Heart right ventricle (tissue), 16 donors: Measurements from ENCODE around the gene ABCD3. TPM values are rescaled to one million over a fixed set of nuclear protein-coding genes. Genes with fewer than 3 reads are reported as not detected.

Source experiments
- ATAC-seq, 8 donors: fragments of 200-7000 bp; cut with Tn5 transposase; one replicate each; pipeline ENCODE4 v1.9.1; 2020; ENCODE audit warnings: mild to moderate bottlenecking in 8 of 8, moderate library complexity in 8 of 8, moderate number of reproducible peaks in 1 of 8
- DNase-seq, 2 donors: peaks; one replicate each; pipeline ENCODE4 v3.0.0-alpha.2; 2020
- H3K27ac ChIP-seq, 10 donors: fragments of 200-600 bp; sonication (generic) in 2 of 10; one replicate each; pipeline versions ENCODE4 v1.5.0 to v1.8.0; 2020 to 2022; ENCODE audit warnings: mild to moderate bottlenecking in 3 of 10
- H3K27me3 ChIP-seq, 7 donors: fragments of 200-600 bp; one replicate each; pipeline ENCODE4 v1.8.0; 2021 to 2022; ENCODE audit warnings: mild to moderate bottlenecking in 2 of 7
- H3K36me3 ChIP-seq, 9 donors: fragments of 200-600 bp; sonication (generic) in 1 of 9; one replicate each; pipeline versions ENCODE4 v1.5.0 to v1.8.0; 2020 to 2022; ENCODE audit warnings: mild to moderate bottlenecking in 2 of 9
- H3K4me1 ChIP-seq, 9 donors: fragments of 200-600 bp; sonication (generic) in 1 of 9; one replicate each; pipeline versions ENCODE4 v1.5.0 to v1.8.0; 2020 to 2022; ENCODE audit warnings: mild to moderate bottlenecking in 4 of 9
- H3K4me3 ChIP-seq, 10 donors: fragments of 200-600 bp; sonication (generic) in 2 of 10; one replicate each; pipeline versions ENCODE4 v1.5.0 to v1.8.0; 2020 to 2022; ENCODE audit warnings: mild to moderate bottlenecking in 7 of 10, moderate library complexity in 2 of 10
- H3K9me3 ChIP-seq, 11 donors: fragments of 200-600 bp in 10 of 11; sonication (generic) in 2 of 11; one replicate each; pipeline versions ENCODE4 v1.5.0 to v1.8.0; 2013 to 2022; ENCODE audit warnings: mild to moderate bottlenecking in 2 of 11, control low read depth in 1 of 11, moderate library complexity in 1 of 11
- WGBS, 2 donors: extraction: QIAGEN DNeasy Blood & Tissue Kit; methylation state at CpG; one replicate each; pipeline ENCODE4 v1.1.7; 2013; ENCODE audit warnings: inconsistent platforms in 1 of 2; 5-methylcytosine and 5-hydroxymethylcytosine counted together
- intact Hi-C, 10 donors: fragments of 100-400 bp; cut with DNase I; formaldehyde crosslinking; loops; one replicate each; pipeline versions ENCODE4 v1.11.1 to v1.14.2; 2022
- polyA plus RNA-seq, 2 donors: library from polyadenylated mRNA; stranded (reverse); fragments of 200-250 nt; gene quantifications; one replicate each; pipeline ENCODE4 v1.2.3, GENCODE V29; 2013
- total RNA-seq, 10 donors: library from RNA; stranded (reverse); fragmentation: NEBNext Ultra II Directional in 3 of 10; extraction: Animal tissue kit (Norgen Biotek cat#: 25700) in 3 of 10; gene quantifications; one replicate each; pipeline versions ENCODE4 v1.2.1 to v1.2.4, GENCODE V29; 2021 to 2023
- TF ChIP-seq, protein P1 (sequence below), 9 donors: fragments of 200-600 bp; sonication (generic) in 2 of 9; IDR thresholded peaks; one replicate each; pipeline versions ENCODE4 v1.5.0 to v1.8.0; 2021 to 2022; ENCODE audit warnings: antibody characterized with exemption in 9 of 9, mild to moderate bottlenecking in 5 of 9, moderate library complexity in 1 of 9
- donor health status: Arrhythmogenic right ventricular cardiomyopathy.
- donor health status: ischemic (EF 13 %, LVEDD 7.1; RV severe dilation, severe dysfunction).
- donor health status: healthy with polysubstance abuse.
- donor health status: DM: no; HTN: yes; CAD: no.
- donor health status: DM: no; HTN: no; CAD: no.
- donor health status: ischemic (EF 25% LVEDD 6.9; RV normal size, moderate dysfunction).
- donor health status: ischemic (EF 25% LVEDD 5.7; RV mildly dilated, moderate dysfunction).
- donor health status: healthy.
- donor health status: DM: yes; HTN: yes; CAD: no.
- donor health status: Ischemic cardiomyopathy.
- donor health status: ischemic (EF 35%, LVEDD 5.7; RV mildly dilated, moderate dysfunction).
- donor health status: nonischemic (EF 11% LVEDD 7.7; RV severe dilation, severe dysfunction).
- donor health status: DM: yes; HTN: yes; CAD: no.
- donor health status: PGD.
- donor health status: ischemic (EF 29% LVEDD 5.4; RV normal size, mild dysfunction).
- donor health status: nonischemic (EF 23%, LVEDD 6.1; RV moderate dilation, normal function).

ABCD3 gene
- total and polyA plus RNA-seq, 12 donors = 22.2 to 90.0 (median 59.1) TPM

- DNase-seq (no peak), ATAC-seq (no peak)
- TF ChIP-seq, protein P1, sequence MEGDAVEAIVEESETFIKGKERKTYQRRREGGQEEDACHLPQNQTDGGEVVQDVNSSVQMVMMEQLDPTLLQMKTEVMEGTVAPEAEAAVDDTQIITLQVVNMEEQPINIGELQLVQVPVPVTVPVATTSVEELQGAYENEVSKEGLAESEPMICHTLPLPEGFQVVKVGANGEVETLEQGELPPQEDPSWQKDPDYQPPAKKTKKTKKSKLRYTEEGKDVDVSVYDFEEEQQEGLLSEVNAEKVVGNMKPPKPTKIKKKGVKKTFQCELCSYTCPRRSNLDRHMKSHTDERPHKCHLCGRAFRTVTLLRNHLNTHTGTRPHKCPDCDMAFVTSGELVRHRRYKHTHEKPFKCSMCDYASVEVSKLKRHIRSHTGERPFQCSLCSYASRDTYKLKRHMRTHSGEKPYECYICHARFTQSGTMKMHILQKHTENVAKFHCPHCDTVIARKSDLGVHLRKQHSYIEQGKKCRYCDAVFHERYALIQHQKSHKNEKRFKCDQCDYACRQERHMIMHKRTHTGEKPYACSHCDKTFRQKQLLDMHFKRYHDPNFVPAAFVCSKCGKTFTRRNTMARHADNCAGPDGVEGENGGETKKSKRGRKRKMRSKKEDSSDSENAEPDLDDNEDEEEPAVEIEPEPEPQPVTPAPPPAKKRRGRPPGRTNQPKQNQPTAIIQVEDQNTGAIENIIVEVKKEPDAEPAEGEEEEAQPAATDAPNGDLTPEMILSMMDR (IDR thresholded peaks at IDR 0.05) = no peak
- no peak overlapping the region for H3K4me3 ChIP-seq
- H3K36me3 ChIP-seq = no peaks in the 10 kb centered on the region
- intact Hi-C loops = no loop called here
- H3K27me3 ChIP-seq = no peaks in the 10 kb centered on the region
- H3K27ac ChIP-seq = no peak overlapping the region
- H3K9me3 ChIP-seq = no peaks in the 10 kb centered on the region
- H3K4me1 ChIP-seq = peaks cover 0 to 11% (median 5%) of the 10 kb centered on the region in 9 donors
- 88 to 90% methylated on average over 6 of the region's 6 CpGs for WGBS, 2 donors
These were observed 132.2 kb downstream of the ABCD3 start for GRCh38 chr1:94550396-94550795.

- H3K36me3 ChIP-seq = no peaks in the 10 kb centered on the region
- peaks cover 0 to 11% (median 3%) of the 10 kb centered on the region in 9 donors for H3K4me1 ChIP-seq
- H3K27ac ChIP-seq = no peak overlapping the region
- H3K9me3 ChIP-seq = no peaks in the 10 kb centered on the region
- TF ChIP-seq, protein P1 (IDR thresholded peaks at IDR 0.05) = no peak
- no peaks in the 10 kb centered on the region for H3K27me3 ChIP-seq
- no peak overlapping the region for H3K4me3 ChIP-seq
- DNase-seq (no peak), ATAC-seq (no peak)
- intact Hi-C loops = no loop called here
- WGBS, 2 donors = 73 to 83% methylated on average over 5 of the region's 5 CpGs
These were observed 132.6 kb downstream of the ABCD3 start for GRCh38 chr1:94550800-94551241.

DNA sequence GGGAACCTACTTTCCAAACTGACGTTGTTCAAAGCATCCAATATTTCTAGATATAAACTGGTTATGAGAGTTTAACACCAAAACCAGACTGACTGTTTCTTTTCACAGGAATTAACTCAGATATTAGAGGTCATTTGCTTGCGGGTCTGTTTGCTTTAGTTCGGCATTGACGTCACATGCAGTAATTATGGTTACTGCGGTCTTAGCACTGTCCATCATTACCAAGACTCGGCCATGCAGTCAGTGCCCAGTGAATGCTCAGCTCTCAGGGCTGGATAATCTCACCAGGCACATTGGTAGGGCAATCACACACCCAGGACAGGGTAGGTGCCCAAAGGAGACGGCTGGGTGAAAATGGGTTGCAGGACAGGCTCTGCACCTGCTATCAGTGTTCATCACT lies 133.3 kb downstream of the ABCD3 start:
- intact Hi-C loops = no loop called here
- H3K4me3 ChIP-seq = no peak overlapping the region
- DNase-seq (no peak), ATAC-seq (peak in 5 of 8 donors; percentile 20 to 38 (median 33))
- peaks cover 0 to 11% (median 3%) of the 10 kb centered on the region in 9 donors for H3K4me1 ChIP-seq
- H3K27ac ChIP-seq = no peak overlapping the region
- H3K27me3 ChIP-seq = no peaks in the 10 kb centered on the region
- no peaks in the 10 kb centered on the region for H3K36me3 ChIP-seq
- TF ChIP-seq, protein P1 (IDR thresholded peaks at IDR 0.05) = no peak
- 82 to 86% methylated on average over 7 of the region's 7 CpGs for WGBS, 2 donors
- H3K9me3 ChIP-seq = no peaks in the 10 kb centered on the region

DNA sequence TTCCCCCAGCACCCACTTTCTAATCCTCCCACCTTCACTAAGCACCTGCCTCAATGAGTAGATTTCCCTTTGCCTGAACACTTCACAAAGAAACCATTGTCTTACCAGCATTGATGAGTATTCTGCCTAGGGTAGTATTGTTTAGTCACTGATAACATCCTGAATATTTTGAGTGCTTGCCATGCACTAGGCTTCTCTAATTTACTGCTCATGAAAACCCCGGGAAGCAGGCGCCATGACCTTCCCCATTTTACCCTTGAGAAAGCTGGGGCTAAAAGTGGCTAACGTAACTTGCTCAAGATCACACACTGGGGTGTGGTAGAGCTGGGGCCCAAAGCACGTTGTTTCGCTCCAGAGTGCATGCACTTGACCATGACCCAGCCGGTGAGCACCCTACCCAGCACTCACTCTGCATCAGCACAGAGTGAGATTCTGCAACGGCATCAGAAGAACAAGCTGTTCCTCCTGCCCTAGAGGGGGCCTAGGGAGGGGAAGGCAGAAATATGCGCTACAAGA lies 133.9 kb downstream of the ABCD3 start:
- 59 to 60% methylated on average over 8 of the region's 8 CpGs for WGBS, 2 donors
- H3K4me3 ChIP-seq = no peak overlapping the region
- DNase-seq = no peak
- intact Hi-C loops = no loop called here
- no peaks in the 10 kb centered on the region for H3K9me3 ChIP-seq
- peak overlapping the region in 2 of 10 donors; percentile 21 to 25 for H3K27ac ChIP-seq
- H3K27me3 ChIP-seq = no peaks in the 10 kb centered on the region
- H3K4me1 ChIP-seq = peaks cover 0 to 11% (median 3%) of the 10 kb centered on the region in 9 donors
- peak in 6 of 8 donors; percentile 56 to 99 (median 88) for ATAC-seq
- TF ChIP-seq, protein P1 (IDR thresholded peaks at IDR 0.05) = no peak
- no peaks in the 10 kb centered on the region for H3K36me3 ChIP-seq
